MM.1S (cell line): ENCODE data around the gene NDRG2.

Experiments used
- CTCF ChIP-seq: fragments of 300-600 bp; sonication (generic); IDR thresholded peaks from 2 replicates; pipeline ENCODE4 v1.5.1; 2016; ENCODE audit warnings: antibody characterized with exemption, low read length, mixed read lengths
- EZH2 ChIP-seq: fragments of 300-600 bp; sonication (generic); optimal IDR thresholded peaks from 2 replicates; pipeline ENCODE3; 2017; ENCODE audit warnings: low read depth, mild to moderate bottlenecking, antibody characterized with exemption, low read length, mixed read lengths

- TF ChIP-seq CTCF: no peak
- no peak for TF ChIP-seq EZH2
These were observed 34.0 kb upstream of the NDRG2 start for GRCh38 chr14:21058903-21059302.
